Subcutaneous adipose tissue (tissue), 4 donors: ENCODE results near the gene APOL4. TPM values are rescaled to one million over a fixed set of nuclear protein-coding genes. Genes with fewer than 3 reads are reported as not detected.

Source experiments
- total RNA-seq, 4 donors: library from RNA; depleted of rRNA; stranded (reverse); fragments of >200 nt; gene quantifications; one replicate each; pipeline ENCODE4 v1.1.0, GENCODE V29; 2016
- TF ChIP-seq, protein P1 (sequence below): fragments of 450-650 bp; IDR thresholded peaks from one replicate; pipeline ENCODE4 v1.5.1; 2016; ENCODE audit warnings: low read depth, mild to moderate bottlenecking, control low read depth, antibody characterized with exemption, moderate library complexity

APOL4 gene
- total RNA-seq, 4 donors from 2014 or later, result 0.68 to 80.8 (median 35.8) TPM

DNA sequence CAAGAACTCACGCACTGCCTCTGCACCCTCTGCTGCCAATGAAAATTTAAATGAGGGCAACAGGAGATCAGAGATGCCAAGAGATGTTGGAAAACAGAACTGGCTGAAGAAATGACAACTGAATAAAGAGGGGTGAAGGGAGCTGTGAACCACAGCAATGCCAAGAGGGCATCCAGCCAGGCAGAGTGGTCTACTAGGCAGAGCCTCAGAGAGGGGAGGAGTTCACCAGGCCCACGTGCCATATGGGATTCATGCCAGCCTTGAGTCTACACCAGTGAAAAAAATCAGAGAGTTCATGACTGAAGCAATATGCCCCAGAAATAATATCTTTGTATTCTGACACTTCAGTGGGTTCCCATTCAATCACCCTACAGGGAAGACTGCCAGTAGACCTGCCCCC is 33.3 kb upstream of the APOL4 start:
- TF ChIP-seq, protein P1, sequence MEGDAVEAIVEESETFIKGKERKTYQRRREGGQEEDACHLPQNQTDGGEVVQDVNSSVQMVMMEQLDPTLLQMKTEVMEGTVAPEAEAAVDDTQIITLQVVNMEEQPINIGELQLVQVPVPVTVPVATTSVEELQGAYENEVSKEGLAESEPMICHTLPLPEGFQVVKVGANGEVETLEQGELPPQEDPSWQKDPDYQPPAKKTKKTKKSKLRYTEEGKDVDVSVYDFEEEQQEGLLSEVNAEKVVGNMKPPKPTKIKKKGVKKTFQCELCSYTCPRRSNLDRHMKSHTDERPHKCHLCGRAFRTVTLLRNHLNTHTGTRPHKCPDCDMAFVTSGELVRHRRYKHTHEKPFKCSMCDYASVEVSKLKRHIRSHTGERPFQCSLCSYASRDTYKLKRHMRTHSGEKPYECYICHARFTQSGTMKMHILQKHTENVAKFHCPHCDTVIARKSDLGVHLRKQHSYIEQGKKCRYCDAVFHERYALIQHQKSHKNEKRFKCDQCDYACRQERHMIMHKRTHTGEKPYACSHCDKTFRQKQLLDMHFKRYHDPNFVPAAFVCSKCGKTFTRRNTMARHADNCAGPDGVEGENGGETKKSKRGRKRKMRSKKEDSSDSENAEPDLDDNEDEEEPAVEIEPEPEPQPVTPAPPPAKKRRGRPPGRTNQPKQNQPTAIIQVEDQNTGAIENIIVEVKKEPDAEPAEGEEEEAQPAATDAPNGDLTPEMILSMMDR, result no peak

DNA sequence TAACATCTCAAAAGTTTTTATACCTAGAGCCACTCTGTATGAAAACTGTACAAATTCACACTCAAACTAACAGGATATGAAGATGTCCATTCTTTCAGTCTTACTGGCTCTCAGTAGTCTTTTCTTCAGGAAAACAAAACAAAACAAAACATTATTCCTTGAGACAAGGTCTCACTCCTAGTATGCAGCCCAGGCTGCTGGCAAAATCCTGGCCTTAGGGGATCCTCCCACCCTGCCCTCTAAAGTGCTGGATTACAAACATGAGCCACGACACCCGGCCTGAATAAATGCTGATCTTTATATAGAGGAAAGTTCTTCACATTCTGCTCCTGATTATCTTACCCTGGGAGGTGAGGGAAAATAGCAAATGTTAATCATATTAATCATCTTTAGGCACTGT is 32.6 kb upstream of the APOL4 start:
- TF ChIP-seq, protein P1, result no peak

DNA sequence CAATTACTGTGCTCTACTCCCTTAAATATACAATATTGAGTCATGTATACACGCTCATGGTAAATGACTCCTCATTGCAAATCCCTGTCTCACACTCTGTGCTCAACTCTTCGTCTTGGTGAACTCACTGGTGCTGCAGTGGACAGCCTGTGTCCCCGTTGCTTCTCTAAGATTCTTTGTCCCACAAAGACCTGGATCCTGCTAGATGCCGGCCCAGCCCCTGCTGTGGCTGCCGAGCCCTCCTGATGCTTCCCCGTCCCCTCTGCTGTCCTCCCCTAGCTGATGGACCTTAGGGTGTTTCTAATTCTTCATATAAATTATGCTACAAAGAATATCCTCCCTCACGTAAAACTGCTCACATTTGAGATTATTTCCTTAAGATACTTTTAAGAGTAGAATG is 32.2 kb upstream of the APOL4 start:
- TF ChIP-seq, protein P1, result no peak

DNA sequence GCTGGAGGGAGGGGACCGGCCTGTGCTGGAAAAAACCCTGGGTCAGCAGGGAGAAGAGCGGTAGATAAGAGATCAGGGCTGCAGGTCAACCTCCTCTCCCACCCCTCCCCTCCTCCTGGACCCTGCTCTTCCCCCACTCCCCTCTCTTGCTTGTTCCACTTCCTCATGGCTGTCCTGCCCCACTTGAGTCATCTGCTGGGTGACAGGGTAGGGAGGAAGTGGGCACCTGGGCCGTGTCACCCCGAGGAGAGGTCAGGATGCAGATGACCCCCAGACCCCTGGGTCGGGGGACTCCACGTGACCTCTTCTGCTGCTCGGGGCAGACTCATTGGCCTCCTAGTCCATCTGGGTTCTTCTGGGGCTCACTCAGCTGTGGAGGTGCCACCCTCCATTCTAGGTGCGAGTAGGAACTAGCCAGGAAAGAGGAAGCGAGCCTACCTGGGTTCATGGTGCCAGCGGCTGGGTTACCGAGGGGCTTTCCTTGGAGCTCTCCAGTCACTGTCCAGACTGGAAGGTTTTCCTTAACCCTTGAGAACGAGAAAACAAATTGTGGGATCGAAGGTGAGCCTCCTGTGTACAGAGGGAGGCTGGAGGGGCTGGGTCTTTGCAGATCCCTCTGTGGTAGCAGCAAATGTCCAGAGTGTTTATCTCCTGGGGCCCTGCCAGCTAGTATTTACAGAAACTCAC is 31.2 kb upstream of the APOL4 start:
- TF ChIP-seq, protein P1, result no peak

DNA sequence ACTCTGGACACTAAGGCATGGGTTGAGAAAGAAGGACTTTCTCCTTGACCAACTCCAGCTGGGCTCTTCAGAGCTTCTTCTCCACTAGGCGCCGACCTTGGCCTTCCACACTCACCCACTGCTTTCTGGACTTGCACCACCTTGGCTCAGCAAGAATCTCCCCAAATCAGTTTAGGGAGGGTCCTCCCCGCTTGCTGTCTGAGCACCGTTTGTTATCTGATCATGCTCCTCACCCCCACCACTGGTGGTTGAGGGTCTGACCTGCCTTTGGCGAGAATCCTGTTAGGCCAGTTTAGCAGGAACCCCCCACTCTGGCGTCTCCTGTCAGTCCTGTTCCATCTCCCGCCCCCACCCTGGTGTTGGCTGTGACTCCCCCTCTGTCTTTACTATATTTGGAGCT is 27.3 kb upstream of the APOL4 start:
- TF ChIP-seq, protein P1, result no peak

DNA sequence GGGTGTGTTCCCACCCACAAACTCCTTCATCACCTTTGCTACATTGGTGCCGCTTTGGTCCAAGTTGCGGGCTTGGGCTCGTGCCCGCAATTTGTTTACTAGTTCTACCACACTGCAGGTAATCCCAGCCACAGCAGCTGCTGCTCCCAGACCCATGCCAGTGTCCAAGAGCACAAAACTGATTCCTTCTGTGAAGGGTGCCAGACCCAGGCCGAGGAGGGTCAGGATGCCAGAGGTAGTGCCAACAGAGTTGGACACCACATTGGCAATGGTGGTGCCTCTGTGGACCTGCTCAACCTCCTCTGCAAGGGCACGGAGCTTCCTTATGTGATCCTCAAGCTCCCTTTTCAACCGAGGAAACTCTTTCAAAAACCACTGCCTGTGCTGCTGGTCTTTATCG is 26.2 kb upstream of the APOL4 start:
- TF ChIP-seq, protein P1, result no peak

DNA sequence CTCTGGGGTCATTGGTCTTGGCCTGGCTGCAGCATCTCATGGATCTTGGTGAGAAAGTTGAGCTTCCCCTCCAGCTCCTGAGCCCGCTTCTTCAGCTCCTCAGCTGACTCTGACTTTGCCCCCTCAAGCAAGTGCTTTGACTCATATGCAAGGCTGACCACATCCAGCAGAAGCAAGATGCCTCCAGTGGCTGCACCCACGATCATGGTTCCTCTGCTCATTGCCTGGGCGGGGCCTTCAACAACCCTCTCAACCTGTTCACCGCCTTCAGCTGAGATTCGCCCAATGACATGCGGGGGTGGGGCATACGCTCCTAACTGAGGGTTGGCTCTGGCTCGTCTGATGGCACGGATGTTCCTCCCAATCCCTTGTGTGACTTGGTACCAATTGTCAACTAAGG is 25.8 kb upstream of the APOL4 start:
- TF ChIP-seq, protein P1, result no peak
